Dedifferentiated amniotic fluid mesenchymal stem cell (primary cell): ENCODE data around the gene TNFSF15.
A peak's percentile ranks its signal among the peaks of the same experiment; 100 is the strongest.
"Not testable (repeated sequence)": the region's sequence is repeated elsewhere in the genome, so short reads cannot be mapped to it uniquely, and the experiment has no call there.

Experiments
- DNase-seq: peaks from one replicate; pipeline ENCODE4 v3.0.0-alpha.2; 2016; ENCODE audit errors: extremely low spot score

TNFSF15 gene

DNA sequence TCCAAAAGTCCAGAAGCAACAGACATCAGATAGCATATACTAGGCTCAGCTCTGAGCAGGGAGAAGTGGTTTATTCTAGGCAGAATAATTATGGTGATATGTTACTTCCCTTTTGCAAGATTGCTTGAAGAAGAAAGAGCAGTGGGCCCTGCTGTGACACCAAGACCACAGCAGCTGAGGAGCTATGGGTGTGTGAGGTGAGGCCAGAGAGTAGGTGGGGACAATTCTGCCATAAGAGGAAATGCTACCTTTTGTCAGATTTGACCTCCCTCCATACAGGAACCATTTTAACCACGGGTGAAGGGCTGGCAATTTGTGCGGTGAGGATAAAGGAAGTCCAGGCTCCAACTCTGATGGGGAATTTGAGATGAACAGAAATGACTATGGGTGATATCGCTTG is 51.3 kb downstream of the TNFSF15 start:
- DNase-seq, result no peak

DNA sequence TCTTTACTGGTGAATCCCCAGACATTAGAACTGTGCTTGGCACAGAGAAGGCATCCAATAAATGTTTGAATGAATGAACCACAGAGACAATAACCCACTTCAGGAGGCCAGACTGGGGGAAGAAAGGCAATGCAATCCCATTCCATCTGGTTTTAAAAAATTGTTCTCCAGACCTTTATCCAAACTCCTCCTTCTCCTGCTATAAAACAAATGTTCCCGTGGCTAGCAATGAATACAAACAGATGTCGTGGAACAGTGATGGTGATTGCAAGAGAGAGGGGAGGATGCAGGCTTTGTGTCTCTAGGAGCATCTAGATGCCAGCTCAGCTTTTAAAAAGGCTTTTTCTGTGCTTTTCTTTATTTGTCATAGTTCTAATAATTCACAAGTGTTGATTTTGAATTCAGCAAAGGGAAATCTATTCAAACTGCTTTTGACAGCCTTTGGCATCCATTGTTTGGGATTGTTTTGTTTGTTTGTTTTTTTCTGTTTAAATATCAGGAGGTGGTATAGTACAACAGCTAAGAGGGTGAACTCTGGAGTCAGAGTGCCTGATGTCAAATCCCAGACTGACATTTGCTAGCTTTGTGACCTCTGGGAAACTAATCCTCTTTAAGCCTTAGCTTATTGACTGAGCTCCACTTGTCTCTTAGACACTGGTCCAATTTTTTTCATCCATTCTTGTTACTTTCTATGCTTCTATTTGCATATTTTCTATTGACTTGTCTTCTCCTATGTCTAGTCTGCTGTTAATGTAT is 59.1 kb downstream of the TNFSF15 start:
- DNase-seq, result peak; percentile 63

DNA sequence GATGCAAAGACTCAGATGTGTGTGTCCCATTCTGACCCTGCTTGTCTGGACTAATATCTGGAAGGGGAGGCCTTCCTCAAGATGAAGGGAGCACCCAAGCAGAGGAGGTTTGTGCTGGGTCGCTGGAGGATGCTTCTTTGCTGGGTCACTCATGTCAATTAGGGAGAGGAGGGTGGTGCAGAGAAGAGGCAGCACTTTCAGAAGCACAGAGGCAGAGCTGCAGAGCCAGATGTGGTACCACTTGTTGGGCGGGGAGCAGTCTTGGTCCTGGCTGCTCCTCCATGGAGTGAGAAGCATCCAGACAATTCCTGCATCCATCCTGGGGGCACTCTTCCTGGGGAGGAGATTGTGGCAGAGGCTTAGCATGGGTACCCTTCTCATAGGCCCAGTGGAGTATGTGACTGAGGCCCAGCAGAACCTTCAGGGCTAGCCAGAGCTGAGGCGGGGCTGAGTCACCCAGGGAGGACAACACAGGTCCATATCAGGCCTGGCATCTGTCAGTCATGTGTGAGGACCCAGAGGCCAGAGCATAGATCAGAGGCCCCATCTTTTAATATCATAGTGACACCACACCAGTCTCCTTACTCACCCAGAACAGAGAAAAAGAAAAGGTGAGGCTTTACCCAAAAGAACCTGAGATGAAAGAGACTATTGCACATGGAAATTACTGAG is 59.8 kb downstream of the TNFSF15 start:
- DNase-seq, result no peak

DNA sequence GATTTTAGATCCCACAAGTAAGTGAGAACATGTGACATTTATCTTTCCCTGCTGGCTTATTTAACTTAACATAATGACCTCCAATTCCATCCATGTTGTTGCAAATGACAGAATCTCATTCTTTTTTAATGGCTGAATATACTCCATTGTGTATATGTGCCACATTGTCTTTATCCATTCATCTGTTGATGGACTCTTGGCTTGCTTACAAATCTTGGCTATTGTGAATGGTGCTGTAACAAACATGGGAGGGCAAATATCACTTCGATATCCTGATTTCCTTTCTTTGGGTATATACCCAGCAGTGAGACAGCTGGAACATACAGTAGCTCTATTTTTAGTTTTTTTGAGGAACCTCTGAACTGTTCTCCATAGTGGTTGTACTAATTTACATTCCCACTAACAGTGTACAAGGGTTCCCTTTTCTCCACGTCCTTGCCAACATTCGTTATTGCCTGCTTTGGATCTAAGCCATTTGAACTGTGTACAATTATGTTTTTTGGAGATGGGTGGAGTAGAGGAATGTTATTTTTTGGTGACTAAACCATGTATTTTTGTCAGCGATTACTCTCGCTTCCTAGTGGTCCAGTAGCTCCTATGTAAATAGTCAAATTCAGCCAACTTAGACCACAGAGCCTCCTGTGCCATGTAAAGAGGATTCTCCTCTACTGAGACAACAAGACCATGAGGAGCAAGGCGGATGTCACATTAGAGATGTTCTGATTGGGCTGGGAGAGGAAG is 60.6 kb downstream of the TNFSF15 start:
- peak; percentile 36 for DNase-seq

DNA sequence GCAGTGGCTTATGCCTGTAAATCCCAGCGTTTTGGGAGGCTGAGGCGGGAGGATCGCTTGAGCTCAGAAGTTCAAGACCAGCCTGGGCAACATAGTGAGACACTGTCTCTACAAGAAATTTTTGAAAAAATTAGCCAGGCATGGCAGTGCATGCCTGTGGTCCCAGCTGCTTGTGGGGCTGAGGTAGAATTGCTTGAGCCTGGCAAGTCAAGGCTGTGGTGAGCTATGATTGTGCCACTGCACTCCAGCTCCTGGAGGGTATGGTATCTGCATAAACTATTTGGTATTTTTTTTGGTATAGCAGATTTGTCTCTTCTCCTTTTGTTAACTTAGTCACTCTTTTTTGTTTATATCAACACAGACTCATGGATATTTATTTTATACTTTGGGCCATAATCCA is 62.4 kb downstream of the TNFSF15 start:
- DNase-seq, result no peak

DNA sequence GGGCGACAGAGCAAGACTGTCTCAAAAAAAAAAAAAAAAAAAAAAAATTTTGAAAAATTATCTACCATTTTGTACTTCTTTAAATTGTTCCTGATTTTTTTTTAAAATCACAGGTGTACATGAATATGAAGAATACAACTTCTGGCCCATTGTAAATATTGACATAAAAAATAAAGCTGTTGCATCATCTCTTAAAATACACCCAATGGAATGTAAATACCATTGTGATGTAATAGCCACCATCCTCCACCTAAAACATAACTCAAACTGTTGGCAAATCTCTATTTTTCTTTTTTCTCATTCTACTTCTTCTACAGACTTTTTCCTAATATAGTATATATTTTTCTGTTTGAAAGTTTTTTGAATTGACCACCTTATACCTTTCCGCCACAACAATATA is 62.9 kb downstream of the TNFSF15 start:
- DNase-seq, result no peak

DNA sequence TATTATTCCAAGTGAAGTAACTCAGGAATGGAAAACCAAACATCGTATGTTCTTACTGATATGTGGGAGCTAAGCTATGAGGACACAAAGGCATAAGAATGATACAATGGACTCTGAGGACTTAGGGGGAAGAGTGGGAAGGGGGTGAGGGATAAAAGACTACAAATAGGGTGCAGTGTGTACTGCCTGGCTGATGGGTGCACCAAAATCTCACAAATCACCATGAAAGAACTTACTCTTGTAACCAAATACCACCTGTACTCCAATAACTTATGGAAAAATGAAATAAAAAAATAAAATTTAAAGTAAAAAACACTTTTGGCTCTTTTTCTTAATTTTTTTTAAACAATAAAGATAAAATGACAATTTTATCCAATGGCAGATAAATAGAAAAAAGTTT is 64.3 kb downstream of the TNFSF15 start:
- DNase-seq, result not testable (repeated sequence)

DNA sequence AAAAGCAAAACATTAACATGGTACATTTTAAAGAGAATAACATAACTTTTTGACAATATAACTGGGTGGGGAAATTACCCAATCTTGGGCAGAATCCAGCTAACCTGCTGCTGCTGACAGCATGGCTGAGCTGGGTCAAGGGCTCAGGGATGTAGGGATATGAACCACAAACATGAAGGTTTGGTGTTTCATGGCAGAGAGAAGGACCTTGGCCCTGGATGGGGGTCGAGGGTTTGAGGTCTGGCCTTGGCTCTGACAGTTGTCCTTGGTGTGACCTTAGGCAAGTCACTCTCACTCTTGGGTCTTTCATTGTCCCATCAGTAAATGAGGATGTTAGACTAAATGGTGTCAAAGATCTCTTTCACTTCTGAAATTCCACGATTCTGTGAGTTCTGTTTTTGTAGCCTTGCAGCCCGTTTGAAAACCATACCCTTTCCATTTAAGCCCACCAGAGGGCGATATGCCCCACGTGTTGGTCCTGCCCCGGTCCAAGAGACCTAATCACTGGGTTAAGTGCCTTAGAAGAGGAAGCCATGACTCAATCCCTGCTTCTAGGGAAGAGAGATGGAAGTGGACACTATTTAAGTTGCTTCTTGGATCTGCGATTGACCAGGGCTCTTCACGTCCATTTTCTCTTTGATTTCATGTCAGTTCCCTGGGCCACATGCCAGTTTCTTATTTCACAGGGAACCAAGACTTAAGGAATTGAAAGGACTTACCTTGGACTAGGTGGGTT is 67.1 kb downstream of the TNFSF15 start:
- peak; percentile 79 for DNase-seq

DNA sequence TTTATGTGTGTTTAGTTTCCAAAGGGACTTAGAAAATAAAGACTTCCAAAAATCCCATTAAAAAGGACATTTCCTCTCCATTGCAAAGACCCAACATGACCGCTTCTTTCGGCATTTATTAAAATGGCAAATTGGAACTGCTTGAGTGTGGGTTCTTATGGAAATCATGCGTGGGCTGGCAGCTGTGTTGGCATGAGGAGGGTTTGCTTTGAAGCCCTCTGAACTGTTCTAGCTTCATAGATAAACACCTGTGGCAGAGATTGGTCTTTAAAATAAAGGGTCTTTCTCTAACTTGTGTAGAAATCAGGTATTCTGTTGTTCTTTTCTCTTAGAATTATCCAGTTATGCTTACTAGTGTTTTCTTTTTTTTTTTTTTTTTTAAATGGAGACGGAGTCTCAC is 68.0 kb downstream of the TNFSF15 start:
- no peak for DNase-seq

DNA sequence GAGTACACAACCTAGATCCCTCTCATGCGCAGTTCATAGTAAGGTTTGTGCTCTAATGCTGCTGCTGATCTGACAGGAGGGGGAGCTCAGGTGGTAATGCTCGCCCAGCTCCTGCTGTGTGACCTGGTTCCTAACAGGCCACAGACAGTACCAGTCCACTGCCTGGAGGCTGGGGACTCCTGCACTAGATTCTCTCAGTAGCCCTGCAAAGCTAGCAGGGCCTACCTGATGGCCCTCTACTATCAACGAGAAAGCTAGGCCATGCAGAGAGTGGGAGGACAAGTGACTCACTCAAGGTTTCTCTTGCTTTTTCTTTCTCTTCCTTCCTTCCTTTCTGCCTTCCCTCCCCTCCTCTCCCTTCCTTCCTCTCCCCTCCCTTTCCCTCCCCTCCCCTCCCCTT is 68.7 kb downstream of the TNFSF15 start:
- DNase-seq, result no peak

DNA sequence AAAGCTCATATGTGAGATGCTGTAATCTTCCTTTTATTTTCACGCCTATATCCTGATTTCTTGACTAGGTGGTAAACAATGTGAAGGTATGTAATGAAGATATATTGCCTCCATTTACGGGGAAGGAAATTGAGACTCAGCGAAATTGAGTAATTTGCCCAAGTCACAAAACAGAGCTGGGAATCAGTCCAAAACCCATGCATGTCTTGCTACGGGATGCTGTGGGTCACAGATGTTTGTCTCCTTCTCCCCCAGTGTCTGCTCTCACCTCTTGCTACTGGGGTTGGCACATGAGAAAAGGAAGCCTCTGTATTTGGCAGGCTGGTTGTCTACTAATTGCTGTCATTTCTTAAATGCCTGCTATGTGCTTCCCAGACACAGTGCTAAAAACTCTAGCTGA is 70.1 kb downstream of the TNFSF15 start:
- no peak for DNase-seq

DNA sequence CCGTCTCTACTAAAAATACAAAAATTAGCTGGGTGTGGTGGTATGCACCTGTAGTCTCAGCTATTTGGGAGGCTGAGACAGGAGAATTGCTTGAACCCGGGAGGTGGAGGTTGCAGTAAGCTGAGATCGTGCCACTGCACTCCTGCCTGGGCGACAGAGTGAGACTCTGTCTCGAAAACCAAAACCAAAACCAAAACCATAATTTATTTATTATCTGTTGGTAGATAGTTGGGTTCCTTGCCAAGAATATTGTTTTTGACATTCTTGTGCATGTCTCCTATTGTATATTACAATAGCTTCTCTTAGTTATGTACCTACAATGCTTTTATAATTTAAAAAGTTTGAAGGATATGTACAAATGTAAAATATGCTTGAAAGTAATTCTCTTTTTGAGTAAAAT is 70.7 kb downstream of the TNFSF15 start:
- not testable (repeated sequence) for DNase-seq
